GM23338 (cell line): ENCODE data around the gene EVX2. TPM values are rescaled to one million over a fixed set of nuclear protein-coding genes. Genes with fewer than 3 reads are reported as not detected.

Experiments used
- ATAC-seq: fragments of 200-7000 bp; cut with Tn5 transposase; 3 replicates; pipeline ENCODE4 v1.9.1; 2020
- DNase-seq: peaks from one replicate; pipeline ENCODE4 v3.0.0-alpha.2; 2015; ENCODE audit warnings: low spot score
- H2AFZ ChIP-seq: fragments of 200-600 bp; sonication (generic); 2 replicates; pipeline ENCODE4 v1.8.0; 2016; ENCODE audit warnings: antibody characterized with exemption, mild to moderate bottlenecking, moderate library complexity
- H3F3A ChIP-seq: fragments of 200-600 bp; sonication (generic); replicated peaks from 2 replicates; pipeline ENCODE4 v1.8.0; 2017; ENCODE audit warnings: antibody characterized with exemption, mixed run types, low read depth
- H3K27ac ChIP-seq: fragments of 200-600 bp; sonication (generic); 2 replicates; pipeline ENCODE4 v1.6.1; 2016; ENCODE audit warnings: low read depth
- H3K27me3 ChIP-seq: fragments of 200-600 bp; sonication (generic); 2 replicates; pipeline ENCODE4 v1.8.0; 2016; ENCODE audit warnings: mild to moderate bottlenecking, mixed run types, moderate library complexity; ENCODE audit not compliant: insufficient read depth
- H3K36me3 ChIP-seq: fragments of 200-600 bp; sonication (generic); 2 replicates; pipeline ENCODE4 v1.8.0; 2016; ENCODE audit warnings: mild to moderate bottlenecking; ENCODE audit not compliant: insufficient read depth
- H3K4me1 ChIP-seq: fragments of 200-600 bp; sonication (generic); 2 replicates; pipeline ENCODE4 v1.8.0; 2016; ENCODE audit warnings: mild to moderate bottlenecking, moderate library complexity; ENCODE audit not compliant: insufficient read depth
- H3K4me2 ChIP-seq: fragments of 200-600 bp; sonication (generic); 2 replicates; pipeline ENCODE4 v1.7.1; 2017; ENCODE audit warnings: mixed run types
- H3K4me3 ChIP-seq: fragments of 200-600 bp; sonication (generic); 2 replicates; pipeline ENCODE4 v1.6.1; 2016; ENCODE audit warnings: mixed run types
- H3K79me2 ChIP-seq: fragments of 200-600 bp; sonication (generic); replicated peaks from 2 replicates; pipeline ENCODE4 v1.8.0; 2017; ENCODE audit warnings: mild to moderate bottlenecking; ENCODE audit not compliant: insufficient read depth
- H3K9me2 ChIP-seq: fragments of 200-600 bp; sonication (generic); 2 replicates; pipeline ENCODE4 v1.8.0; 2017; ENCODE audit not compliant: insufficient read depth
- H4K20me1 ChIP-seq: fragments of 200-600 bp; sonication (generic); replicated peaks from 2 replicates; pipeline ENCODE4 v1.8.0; 2017; ENCODE audit warnings: mild to moderate bottlenecking; ENCODE audit not compliant: insufficient read depth
- H3K27ac Mint-ChIP-seq: 2 replicates; pipeline ENCODE4 v1.8.0; 2020; ENCODE audit warnings: inconsistent platforms, mild to moderate bottlenecking, moderate library complexity, mixed read lengths
- H3K27me3 Mint-ChIP-seq: 3 replicates; pipeline ENCODE4 v1.8.0; 2022; ENCODE audit warnings: low read depth, mild to moderate bottlenecking, moderate library complexity, mixed read lengths, inconsistent platforms; ENCODE audit not compliant: insufficient read depth, poor library complexity
- H3K36me3 Mint-ChIP-seq: 3 replicates; pipeline ENCODE4 v1.8.0; 2021; ENCODE audit warnings: low read depth, mild to moderate bottlenecking, inconsistent platforms, moderate library complexity, mixed read lengths
- H3K4me1 Mint-ChIP-seq: 3 replicates; pipeline ENCODE4 v1.8.0; 2020; ENCODE audit warnings: mild to moderate bottlenecking, inconsistent platforms, mixed read lengths
- H3K4me3 Mint-ChIP-seq: 3 replicates; pipeline ENCODE4 v1.8.0; 2021; ENCODE audit warnings: moderate library complexity, mild to moderate bottlenecking, inconsistent platforms, mixed read lengths
- H3K9me3 Mint-ChIP-seq: 3 replicates; pipeline ENCODE4 v1.8.0; 2020; ENCODE audit warnings: moderate library complexity, mild to moderate bottlenecking, inconsistent platforms, mixed read lengths
- CREB1 ChIP-seq: fragments of 250-450 bp; sonication (Bioruptor Pico); IDR thresholded peaks from 2 replicates; pipeline ENCODE4 v1.5.0; 2020; ENCODE audit warnings: low read depth, mild to moderate bottlenecking, moderate library complexity
- CTCF ChIP-seq, 2 experiments: fragments of 200-600 bp in 1 of 2; sonication (generic) in 1 of 2; conservative IDR thresholded peaks; 2 replicates each; pipeline versions ENCODE4 v1.5.1 to v1.6.1; 2016 to 2017; ENCODE audit warnings: antibody characterized with exemption in 2 of 2, low read depth in 2 of 2, mild to moderate bottlenecking in 2 of 2, moderate library complexity in 1 of 2
- ETS1 ChIP-seq: IDR thresholded peaks from 2 replicates; pipeline ENCODE4 v1.6.1; 2016; ENCODE audit warnings: antibody characterized with exemption
- EZH2 ChIP-seq: fragments of 200-600 bp; sonication (generic); IDR thresholded peaks from one replicate; pipeline ENCODE4 v1.8.0; 2017; ENCODE audit warnings: antibody characterized with exemption, mild to moderate bottlenecking, low read depth; ENCODE audit not compliant: unreplicated experiment
- EZH2phosphoT487 ChIP-seq: fragments of 200-600 bp; sonication (generic); IDR thresholded peaks from one replicate; pipeline ENCODE4 v1.8.1; 2018; ENCODE audit warnings: antibody characterized with exemption; ENCODE audit not compliant: unreplicated experiment
- JUNB ChIP-seq: IDR thresholded peaks from one replicate; pipeline ENCODE4 v1.6.1; 2016; ENCODE audit warnings: antibody characterized with exemption; ENCODE audit not compliant: unreplicated experiment
- NANOG ChIP-seq: IDR thresholded peaks from 2 replicates; pipeline ENCODE4 v1.6.1; 2016; ENCODE audit warnings: antibody characterized with exemption, borderline replicate concordance
- POLR2AphosphoS5 ChIP-seq: IDR thresholded peaks from 2 replicates; pipeline ENCODE4 v1.6.1; 2016; ENCODE audit warnings: antibody characterized with exemption, low read depth
- REST ChIP-seq: IDR thresholded peaks from one replicate; pipeline ENCODE4 v1.6.1; 2018; ENCODE audit warnings: antibody characterized with exemption; ENCODE audit not compliant: unreplicated experiment
- STAT1 ChIP-seq: IDR thresholded peaks from one replicate; pipeline ENCODE4 v1.6.1; 2016; ENCODE audit warnings: antibody characterized with exemption; ENCODE audit not compliant: unreplicated experiment
- ZNF331 ChIP-seq: fragments of 250-450 bp; sonication (Bioruptor Pico); IDR thresholded peaks from 2 replicates; pipeline ENCODE4 v1.5.0; 2020; ENCODE audit warnings: low read depth, mild to moderate bottlenecking, moderate library complexity
- polyA plus RNA-seq: library from polyadenylated mRNA; unstranded; fragments of >200 nt; fragmentation: Nextera tagmentation; extraction: Ambion mirVana; gene quantifications from 2 replicates; pipeline ENCODE4 v1.2.1, GENCODE V29; 2016
- total RNA-seq: library from RNA; depleted of rRNA; stranded (reverse); fragments of >200 nt; shearing (Covaris generic); gene quantifications from 2 replicates; pipeline ENCODE4 v1.2.3, GENCODE V29; 2014
- TF ChIP-seq, protein P1 (sequence below): fragments of 250-450 bp; sonication (Bioruptor Pico); IDR thresholded peaks from 2 replicates; pipeline ENCODE4 v1.5.0; 2020; ENCODE audit warnings: mild to moderate bottlenecking, moderate library complexity

The EVX2 gene
- total and polyA plus RNA-seq, 2 experiments from 2014 or later, result 0.03 TPM; not detected in 1

DNA sequence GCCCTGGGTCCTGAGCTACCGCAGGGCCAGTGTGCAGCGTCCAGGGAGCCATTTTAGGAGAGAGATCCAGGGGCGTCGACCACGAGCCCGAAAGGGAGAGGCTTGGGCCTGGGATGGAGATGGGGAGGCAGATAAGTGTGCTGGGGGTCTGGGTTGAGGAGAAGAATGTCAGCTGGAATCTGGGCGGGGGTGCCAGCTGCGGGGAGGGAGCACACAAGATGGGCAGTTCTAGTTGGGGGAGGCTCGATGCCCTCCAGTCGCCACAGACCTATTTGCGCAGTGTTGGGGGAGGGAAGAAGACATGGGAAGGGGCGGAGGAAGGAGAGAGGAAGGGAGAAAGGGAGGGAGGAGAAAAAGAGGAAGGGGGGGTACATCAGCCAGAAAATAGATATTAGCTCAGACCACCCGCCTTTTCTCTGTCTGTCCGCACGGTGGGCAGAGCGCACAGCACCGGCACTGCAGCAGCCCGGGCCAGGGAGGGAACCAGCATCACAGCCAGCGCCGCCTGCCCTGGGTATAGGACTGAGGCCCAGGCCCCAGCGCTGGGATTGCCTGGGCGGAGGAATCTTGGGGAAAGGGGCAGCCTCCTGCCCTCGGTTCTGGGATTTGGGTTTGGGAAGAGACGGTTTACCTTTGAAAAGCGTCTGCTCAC is 21.4 kb upstream of the EVX2 start:
- Histone ChIP-seq H3K4me1 (peaks cover 49% of the 10 kb centered on the region), H3K9me2 (no peaks in the 10 kb centered on the region), H3K27me3 (peaks cover 99% of the 10 kb centered on the region), H3K79me2 (no peaks in the 10 kb centered on the region), H3K4me3 (peak overlapping the region; percentile 46), H3K27ac (no peak overlapping the region), H3F3A (peaks cover 34% of the 10 kb centered on the region), H2AFZ (no peak overlapping the region; the same call in 1 of the 2 replicates), H3K36me3 (no peaks in the 10 kb centered on the region; the same call in 1 of the 2 replicates), H3K4me2 (peak overlapping the region; percentile 73), H4K20me1 (peaks cover 43% of the 10 kb centered on the region)
- H3K4me1 Mint-ChIP-seq, result peaks cover 33% of the 10 kb centered on the region
- H3K9me3 Mint-ChIP-seq, result peaks cover 5% of the 10 kb centered on the region; the same call in 2 of the 3 replicates
- DNase-seq (peak; percentile 54), ATAC-seq (peak; percentile 23)
- peak overlapping the region; percentile 51 for H3K4me3 Mint-ChIP-seq
- no peak for TF ChIP-seq ETS1
- peak; percentile 60 for TF ChIP-seq EZH2phosphoT487
- TF ChIP-seq JUNB, result no peak
- TF ChIP-seq ZNF331 (CRISPR knock-in tag), result no peak
- no peak for TF ChIP-seq CTCF (conservative IDR thresholded peaks at IDR 0.05; ENCODE audit: low read depth in 2 of 2)
- TF ChIP-seq STAT1, result no peak
- no peak for TF ChIP-seq CREB1 (CRISPR knock-in tag)
- TF ChIP-seq NANOG, result no peak
- TF ChIP-seq, protein P1, sequence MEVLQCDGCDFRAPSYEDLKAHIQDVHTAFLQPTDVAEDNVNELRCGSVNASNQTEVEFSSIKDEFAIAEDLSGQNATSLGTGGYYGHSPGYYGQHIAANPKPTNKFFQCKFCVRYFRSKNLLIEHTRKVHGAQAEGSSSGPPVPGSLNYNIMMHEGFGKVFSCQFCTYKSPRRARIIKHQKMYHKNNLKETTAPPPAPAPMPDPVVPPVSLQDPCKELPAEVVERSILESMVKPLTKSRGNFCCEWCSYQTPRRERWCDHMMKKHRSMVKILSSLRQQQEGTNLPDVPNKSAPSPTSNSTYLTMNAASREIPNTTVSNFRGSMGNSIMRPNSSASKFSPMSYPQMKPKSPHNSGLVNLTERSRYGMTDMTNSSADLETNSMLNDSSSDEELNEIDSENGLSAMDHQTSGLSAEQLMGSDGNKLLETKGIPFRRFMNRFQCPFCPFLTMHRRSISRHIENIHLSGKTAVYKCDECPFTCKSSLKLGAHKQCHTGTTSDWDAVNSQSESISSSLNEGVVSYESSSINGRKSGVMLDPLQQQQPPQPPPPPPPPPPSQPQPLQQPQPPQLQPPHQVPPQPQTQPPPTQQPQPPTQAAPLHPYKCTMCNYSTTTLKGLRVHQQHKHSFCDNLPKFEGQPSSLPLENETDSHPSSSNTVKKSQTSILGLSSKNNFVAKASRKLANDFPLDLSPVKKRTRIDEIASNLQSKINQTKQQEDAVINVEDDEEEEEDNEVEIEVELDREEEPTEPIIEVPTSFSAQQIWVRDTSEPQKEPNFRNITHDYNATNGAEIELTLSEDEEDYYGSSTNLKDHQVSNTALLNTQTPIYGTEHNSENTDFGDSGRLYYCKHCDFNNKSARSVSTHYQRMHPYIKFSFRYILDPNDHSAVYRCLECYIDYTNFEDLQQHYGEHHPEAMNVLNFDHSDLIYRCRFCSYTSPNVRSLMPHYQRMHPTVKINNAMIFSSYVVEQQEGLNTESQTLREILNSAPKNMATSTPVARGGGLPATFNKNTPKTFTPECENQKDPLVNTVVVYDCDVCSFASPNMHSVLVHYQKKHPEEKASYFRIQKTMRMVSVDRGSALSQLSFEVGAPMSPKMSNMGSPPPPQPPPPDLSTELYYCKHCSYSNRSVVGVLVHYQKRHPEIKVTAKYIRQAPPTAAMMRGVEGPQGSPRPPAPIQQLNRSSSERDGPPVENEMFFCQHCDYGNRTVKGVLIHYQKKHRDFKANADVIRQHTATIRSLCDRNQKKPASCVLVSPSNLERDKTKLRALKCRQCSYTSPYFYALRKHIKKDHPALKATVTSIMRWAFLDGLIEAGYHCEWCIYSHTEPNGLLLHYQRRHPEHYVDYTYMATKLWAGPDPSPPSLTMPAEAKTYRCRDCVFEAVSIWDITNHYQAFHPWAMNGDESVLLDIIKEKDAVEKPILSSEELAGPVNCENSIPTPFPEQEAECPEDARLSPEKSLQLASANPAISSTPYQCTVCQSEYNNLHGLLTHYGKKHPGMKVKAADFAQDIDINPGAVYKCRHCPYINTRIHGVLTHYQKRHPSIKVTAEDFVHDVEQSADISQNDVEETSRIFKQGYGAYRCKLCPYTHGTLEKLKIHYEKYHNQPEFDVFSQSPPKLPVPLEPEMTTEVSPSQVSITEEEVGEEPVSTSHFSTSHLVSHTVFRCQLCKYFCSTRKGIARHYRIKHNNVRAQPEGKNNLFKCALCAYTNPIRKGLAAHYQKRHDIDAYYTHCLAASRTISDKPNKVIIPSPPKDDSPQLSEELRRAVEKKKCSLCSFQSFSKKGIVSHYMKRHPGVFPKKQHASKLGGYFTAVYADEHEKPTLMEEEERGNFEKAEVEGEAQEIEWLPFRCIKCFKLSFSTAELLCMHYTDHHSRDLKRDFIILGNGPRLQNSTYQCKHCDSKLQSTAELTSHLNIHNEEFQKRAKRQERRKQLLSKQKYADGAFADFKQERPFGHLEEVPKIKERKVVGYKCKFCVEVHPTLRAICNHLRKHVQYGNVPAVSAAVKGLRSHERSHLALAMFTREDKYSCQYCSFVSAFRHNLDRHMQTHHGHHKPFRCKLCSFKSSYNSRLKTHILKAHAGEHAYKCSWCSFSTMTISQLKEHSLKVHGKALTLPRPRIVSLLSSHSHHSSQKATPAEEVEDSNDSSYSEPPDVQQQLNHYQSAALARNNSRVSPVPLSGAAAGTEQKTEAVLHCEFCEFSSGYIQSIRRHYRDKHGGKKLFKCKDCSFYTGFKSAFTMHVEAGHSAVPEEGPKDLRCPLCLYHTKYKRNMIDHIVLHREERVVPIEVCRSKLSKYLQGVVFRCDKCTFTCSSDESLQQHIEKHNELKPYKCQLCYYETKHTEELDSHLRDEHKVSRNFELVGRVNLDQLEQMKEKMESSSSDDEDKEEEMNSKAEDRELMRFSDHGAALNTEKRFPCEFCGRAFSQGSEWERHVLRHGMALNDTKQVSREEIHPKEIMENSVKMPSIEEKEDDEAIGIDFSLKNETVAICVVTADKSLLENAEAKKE, result no peak
- no peak for TF ChIP-seq REST
- peak; percentile 61 for TF ChIP-seq EZH2
- no peak for TF ChIP-seq POLR2AphosphoS5
- no peak overlapping the region for H3K27ac Mint-ChIP-seq
- H3K36me3 Mint-ChIP-seq, result no peaks in the 10 kb centered on the region; the same call in 2 of the 3 replicates
- H3K27me3 Mint-ChIP-seq, result peaks cover 94% of the 10 kb centered on the region
